SH-SY5Y (cell line): ENCODE results near the gene ACTL8.

Experiments
- GATA2 ChIP-seq: IDR thresholded peaks from 2 replicates; pipeline ENCODE4 v1.6.1; 2011; ENCODE audit warnings: mild to moderate bottlenecking, low read depth, low read length
- GATA3 ChIP-seq: IDR thresholded peaks from 2 replicates; pipeline ENCODE4 v1.6.1; 2011; ENCODE audit warnings: low read depth, mild to moderate bottlenecking, low read length, moderate library complexity

ACTL8 gene

DNA sequence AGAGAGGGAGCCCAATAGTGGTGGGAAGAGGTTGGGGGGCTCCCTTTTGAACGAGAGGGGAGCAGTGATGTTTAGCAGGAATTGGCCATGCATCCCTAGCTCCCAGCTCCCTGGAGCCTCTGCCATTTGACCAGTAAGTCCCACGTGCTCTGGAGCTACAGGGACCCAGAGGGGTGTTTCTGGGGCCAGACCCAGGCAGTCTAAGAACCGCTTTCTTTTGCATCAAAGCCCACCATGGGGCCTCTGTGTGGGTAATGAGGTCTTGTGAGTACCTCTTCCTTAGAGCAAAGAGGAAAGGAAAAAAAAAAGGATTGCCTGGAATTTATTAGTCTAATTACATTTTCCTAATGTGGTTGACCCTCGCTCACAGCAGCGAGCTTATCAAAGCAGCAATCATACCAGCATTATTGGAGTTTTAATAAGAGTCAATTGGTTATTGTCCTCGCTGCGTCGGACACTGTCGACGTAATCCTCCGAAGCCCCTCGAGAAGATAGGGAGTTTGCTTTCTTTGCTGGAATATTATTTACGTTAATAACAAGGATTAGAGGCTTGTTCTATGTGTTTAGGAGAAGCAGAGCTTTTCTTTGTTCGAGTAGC, 17.6 kb downstream of the ACTL8 start:
- TF ChIP-seq GATA3 = peak; percentile 84
- TF ChIP-seq GATA2 = peak; percentile 87

DNA sequence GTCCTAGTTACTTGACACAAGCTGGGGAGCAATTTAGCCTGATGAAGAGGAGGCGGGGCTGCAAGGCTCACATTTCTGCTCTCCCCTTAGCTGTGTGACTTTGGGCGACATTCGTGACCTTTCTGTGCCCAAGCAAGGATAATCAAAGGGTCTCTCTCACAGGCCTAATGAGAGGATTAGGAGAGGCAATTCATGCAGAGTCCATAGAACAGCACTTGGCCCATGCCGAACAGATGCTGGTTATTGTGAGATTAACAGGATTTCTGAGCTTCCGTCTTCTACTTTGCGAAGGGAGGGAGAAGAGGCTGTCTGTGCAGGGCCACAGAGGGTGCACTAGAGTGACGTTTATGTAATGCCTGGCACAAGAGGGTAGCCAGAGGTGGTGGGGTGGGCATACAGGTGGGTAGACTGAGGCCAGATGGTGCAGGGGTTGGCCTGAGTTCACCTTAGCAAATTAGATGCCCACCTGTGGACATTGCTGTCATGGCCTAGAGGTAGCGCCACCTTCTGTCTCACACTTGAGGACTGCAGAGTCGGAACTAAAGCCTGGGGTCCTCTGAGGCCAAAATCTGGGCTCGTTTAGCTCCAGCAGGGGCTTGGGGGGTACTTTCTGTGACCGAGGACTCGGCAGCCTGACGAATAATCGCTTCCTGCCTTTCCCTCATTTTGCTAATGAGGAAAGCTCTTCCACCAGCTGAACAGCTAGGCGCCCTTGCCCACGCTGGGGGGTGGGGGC, 18.6 kb downstream of the ACTL8 start:
- TF ChIP-seq GATA2 (no peak), GATA3 (no peak)

DNA sequence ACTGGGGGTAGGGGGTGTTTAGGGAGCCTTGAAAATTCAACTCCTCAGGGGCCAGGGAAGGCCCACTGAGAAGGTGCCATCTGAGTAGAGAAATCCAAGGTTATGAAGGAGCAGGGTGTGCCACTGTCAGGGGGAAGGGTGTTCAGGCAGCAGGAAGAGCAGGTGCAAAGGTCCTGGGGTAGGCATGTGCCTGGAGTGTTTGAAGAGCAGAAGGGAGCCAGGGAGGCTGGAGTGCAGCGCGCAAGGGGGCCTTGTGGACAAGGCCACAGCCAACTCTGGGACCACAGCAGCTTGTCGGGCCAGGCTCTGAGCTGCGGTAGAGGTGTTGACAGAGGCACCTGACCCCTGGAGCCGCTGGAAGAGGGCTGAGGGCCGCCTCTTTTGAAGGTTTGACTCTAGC, 19.3 kb downstream of the ACTL8 start:
- no peak for TF ChIP-seq GATA3
- TF ChIP-seq GATA2 = no peak

DNA sequence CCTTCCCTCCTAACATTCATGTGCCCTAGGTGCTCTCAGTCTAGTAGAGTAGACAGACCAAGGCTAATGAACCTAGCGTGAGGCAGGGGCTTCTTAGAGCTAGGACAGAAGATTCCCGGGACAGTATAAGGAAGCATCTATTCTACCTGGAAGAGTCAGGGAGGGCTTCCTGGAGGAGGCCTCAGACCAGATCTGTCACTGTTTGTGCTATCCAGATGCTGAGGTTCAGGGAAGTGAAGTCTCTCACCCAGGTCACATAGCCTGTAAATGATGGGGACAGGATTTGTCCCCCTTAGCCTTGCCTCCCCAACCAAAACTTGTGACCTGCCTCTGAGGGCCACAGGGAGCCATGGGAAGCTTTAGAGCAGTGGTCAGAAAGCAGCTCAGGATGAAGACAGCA, 20.7 kb downstream of the ACTL8 start:
- TF ChIP-seq GATA2 (no peak), GATA3 (no peak)

DNA sequence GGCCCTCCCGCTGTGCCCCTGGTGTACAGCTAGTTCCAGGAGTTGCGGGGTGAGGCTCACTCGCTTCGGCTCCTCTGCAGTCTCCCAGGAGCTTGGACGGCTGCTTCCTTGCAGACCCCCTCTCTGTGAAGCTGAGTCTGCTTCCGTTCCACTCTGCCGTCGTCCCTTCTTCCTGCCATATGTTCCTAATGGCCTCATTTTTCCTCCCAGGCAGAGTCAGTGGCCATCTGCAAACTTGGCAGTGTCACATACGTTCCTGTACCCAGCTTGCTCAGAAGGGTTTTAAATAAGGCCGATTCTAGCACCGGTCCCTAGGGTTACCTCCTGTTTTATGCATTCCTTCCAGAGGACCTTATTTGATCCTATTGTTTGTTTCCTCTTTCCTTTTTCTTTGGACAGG, 21.3 kb downstream of the ACTL8 start:
- no peak for TF ChIP-seq GATA2
- no peak for TF ChIP-seq GATA3

DNA sequence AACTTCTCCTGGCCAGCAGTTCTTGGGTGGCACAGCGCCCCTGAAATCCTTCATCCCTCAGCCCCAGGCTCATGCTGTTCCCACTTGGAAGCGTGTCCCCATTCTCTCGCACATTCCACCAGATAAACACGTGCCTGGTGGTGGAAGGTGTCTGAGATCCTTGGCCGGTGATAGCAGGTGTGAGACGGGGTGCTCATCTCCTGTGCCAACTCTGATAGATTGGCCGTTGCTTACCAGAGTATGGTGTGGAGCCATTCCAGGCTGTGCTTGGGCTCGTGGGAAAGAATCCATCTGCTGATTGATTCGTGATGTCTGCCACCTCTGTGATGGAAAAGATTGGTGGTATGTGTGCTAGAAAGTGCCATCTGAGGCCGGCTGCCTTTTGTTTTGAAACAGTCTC, 22.2 kb downstream of the ACTL8 start:
- TF ChIP-seq GATA3 (no peak), GATA2 (no peak)

DNA sequence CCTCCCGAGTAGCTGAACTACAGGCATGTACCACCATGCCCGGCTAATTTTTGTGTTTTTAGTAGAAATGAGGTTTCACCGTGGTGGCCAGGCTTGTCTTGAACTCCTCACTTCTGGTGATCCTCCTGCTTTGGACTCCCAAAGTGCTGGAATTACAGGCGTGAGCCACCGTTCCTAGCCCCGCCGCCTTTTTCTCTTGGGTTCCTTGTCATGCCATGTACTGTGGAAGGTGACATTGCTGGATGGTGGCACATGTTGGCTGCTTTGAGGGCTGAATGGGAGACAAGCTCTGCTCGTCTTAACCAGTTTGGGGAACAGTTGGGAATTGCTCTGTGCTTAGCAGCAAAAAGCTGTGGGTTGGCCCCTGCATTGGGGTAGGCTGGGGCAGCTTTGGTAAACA, 22.7 kb downstream of the ACTL8 start:
- TF ChIP-seq GATA2 (no peak), GATA3 (no peak)

DNA sequence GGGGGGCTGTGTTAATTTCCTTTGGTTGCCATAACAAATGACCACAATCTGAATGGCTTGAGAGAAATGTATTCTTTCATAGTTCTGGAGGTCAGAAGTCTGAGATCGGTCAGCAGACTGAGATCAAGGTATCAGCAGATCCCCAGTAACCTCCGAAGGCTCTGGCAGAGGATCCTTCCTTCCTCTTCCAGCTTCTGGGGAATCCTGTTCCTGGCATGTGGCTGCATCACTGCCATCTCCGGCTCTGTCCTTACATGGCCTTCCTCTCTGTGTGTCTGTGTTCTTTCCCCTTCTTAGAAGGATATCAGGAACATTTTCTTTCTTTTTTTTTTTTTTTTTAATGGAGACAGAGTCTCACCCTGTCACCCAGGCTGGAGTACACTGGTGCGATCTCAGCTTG, 25.8 kb downstream of the ACTL8 start:
- no peak for TF ChIP-seq GATA3
- TF ChIP-seq GATA2 = no peak

DNA sequence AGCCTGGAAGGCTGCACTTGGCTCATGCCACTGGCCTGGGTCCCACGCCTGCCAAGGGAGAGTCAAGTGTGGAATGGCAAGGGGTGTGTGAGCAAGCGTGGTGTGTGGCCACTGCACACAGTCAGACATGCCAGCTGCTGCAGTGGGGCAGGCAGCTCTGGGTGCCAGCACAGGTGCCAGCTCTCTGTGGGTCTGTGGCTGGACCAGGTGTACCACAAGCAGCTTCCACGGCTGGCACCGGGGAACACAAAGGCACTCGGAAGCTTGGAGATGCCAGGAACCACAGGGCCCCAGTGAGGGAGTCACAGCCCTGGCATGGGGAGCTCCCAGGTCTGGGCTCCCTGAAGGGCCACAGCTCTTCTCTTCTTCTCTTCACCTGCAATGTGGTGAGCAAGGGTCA, 34.8 kb downstream of the ACTL8 start:
- TF ChIP-seq GATA2 (no peak), GATA3 (no peak)

DNA sequence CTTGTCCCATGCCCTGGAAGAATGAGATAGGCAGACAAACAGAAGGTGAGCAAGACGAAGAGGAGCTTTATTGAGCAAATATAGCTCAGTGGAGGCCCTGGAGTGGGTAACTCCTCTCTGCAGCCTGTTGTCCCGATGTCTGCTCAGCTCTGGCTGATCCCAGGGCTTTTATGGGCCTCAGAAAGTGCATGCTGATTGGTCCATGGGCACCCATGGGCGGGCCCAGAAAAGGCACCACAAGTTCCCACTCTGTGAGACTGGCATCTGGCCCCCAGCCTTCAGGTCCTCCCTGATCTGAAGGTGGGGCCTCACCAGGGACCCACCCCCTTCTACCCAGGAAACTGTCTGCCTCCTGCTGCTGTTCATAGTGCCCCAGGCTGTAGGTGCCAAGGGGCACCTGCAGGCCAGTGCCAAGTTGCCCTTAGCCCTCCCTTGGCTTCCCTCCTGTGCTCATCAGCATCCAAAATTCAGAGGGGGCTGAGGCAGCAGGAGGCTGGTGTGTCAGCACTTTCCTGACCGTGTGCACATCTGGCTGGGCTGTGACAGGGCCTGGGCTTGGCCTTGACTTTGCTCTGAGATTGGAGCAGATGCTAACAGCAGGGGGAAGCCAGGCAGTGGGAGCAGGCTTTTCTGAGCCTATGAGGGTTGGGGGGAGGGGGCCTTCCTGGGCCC, 35.4 kb downstream of the ACTL8 start:
- TF ChIP-seq GATA3 = no peak
- no peak for TF ChIP-seq GATA2

DNA sequence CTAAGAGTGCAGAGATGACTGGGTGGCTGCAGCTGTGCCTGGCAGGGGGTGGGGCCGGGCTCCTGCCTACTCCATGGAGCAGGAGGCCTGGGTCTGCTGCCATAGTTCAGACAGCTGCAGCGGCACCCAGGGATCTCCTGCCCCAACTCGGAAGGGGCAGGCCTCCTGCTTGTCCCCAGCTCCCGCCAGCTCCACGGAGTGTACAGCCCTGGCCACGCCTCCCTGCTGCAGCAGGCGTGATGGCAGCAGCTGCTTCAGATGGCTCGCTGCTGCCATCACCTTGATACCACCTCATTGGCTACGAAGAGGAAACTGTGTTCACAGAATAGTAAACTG, 35.9 kb downstream of the ACTL8 start:
- TF ChIP-seq GATA2 (no peak), GATA3 (no peak)

DNA sequence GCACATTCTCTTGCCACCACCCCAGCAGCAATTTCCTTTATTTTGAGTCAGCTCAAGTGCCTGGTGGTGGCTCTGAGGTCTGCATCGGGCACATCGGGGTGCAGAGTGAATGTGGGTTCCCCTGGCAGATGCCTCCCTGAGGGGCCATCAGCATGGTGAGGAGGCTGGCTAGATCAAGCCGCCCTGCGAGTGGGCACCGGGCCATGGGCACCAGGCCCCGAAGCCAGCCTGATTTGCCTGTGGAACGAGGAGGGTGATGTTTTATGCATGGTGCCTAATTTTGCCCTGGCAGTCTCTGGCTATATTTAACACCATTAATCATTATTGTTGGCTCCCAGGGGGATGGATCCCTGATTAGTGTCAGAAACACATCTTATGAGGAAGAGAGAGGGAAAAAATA, 36.3 kb downstream of the ACTL8 start:
- TF ChIP-seq GATA2 (no peak), GATA3 (no peak)

DNA sequence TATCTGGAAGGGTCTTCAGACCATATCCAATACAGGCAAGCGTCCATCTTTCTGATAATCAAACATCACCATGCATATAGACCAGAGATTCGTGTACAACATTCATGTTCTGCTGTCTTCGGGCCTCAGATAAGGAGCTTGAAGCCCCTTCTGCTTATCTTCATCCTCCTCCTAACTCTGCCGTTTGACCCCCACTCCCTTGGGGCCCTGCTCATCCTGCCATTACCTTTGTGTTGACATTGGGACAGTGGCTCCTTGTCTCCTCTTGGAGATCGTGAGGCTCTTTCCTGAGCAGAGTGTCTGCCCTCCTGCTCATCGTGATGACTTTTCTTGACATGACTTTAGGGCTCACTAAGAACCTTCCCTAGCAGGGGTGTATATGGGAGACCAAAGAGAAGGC, 37.3 kb downstream of the ACTL8 start:
- TF ChIP-seq GATA2 (no peak), GATA3 (no peak)

DNA sequence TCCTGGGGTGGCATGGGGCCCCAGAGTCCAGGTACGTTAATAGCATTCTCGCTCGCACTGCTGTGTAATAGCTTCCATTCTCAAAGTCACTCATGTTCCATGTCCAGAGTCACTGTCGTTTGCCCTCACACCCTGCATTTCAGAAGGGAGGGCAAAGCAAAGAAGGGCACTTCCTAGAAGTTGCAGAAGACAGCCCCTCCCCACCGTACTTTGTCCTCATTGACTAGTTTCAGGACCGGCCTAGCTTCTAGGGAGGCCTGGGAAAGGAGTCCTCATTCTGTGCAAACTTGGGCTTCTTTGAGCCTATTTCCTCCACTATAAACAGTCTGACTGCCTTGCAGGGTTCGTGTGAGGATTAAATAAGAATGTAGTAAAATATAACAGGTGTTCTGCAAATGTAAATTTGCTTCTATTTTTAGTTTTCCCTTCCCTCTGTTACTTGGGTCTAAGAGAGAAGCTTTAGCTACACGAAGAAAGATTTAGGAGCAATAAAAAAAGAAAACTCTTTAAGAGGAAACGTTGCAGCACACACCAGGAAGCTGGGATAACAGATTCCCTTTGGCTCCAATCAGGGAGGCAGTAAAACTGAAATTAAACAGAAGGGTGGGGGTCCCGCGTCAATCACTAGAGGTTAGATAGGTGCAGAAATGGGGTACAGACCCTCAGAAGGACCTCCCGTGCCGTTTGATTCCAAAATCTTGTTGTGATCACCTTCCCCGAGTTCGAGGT, 40.1 kb downstream of the ACTL8 start:
- TF ChIP-seq GATA2 (no peak), GATA3 (no peak)
